Left renal cortex interstitium (tissue), 4 donors: ENCODE data around the gene LIF. TPM values are rescaled to one million over a fixed set of nuclear protein-coding genes. Genes with fewer than 3 reads are reported as not detected.

ENCODE experiments used
- DNase-seq, 4 donors: peaks; one replicate each; pipeline ENCODE4 v3.0.0-alpha.2; 2013; ENCODE audit warnings: low read depth in 4 of 4, low spot score in 2 of 4, missing footprints in 1 of 4
- polyA plus RNA-seq, 4 donors: library from polyadenylated mRNA; unstranded; fragments of 120-200 nt; gene quantifications; one replicate each; pipeline ENCODE4 v1.2.1, GENCODE V29; 2013; ENCODE audit not compliant: insufficient read length in 4 of 4

LIF gene
- 1 to 10 TPM; 1.3 to 2.4 (median 2.3) TPM for polyA plus RNA-seq

DNA sequence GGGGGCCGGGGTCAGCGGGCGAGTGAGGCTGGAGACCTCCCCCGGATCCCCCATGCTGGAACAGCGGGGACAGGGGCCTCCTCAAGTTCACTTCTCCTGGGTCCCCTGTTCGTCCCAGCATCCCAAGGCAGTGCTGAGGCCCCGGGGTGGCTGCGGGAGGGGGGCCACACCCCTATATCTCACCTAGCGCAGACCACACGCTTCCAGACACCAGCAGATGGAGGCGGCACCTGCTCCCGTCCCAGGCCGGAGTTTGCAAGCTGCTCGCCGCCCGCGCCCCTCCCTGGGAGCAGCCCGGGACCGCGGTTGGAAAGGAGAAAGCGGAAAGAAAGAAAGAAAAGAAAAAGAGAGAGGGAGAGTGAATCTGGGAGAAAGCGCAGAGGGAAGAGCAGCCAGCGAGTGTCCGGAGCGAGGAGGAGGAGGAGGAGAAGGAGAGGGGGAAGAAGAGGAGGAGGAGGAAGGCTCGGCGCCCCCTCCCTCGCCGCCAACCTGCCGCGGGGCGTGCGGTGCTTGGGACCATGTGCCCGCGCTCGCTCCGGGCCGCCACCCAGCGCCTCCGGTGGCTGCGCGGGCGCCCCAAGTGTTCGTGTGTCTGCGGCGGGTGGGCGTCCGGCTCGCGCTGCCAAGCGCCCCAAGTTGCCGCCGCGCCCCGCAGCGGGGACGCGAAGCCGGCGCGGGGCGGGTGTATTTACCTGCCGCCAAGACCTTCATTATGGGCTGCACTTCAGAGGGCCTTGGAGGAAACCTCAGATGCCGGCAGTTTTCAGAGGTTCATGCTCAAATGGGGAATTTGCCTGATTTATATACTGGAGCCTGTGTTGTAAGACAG, at the start of gene LIF:
TSS of gene LIF (minus strand) at position 775 of the 829 bp plus-strand sequence. CDS start at position 711, 64 bp downstream.
- no peak for DNase-seq

DNA sequence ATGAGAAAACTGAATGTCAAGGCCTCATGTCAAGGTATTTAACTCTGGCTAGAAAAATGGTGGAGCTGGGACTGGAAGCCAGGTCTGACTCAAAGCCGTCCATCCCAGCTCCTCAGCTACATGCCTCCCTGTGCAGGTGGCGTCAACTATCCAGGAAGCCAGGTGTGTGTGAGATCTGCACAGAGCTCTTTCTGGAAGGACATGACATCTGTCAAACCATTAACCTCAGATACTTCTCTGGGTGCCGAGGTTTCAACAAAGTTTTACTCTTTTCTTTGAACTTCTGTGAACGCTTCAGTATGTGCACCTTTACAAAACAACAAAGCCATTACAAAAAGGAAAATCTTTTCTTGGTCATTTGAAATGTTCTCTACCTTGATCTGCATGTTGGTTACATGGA, 49.8 kb upstream of the LIF start:
- no peak for DNase-seq

DNA sequence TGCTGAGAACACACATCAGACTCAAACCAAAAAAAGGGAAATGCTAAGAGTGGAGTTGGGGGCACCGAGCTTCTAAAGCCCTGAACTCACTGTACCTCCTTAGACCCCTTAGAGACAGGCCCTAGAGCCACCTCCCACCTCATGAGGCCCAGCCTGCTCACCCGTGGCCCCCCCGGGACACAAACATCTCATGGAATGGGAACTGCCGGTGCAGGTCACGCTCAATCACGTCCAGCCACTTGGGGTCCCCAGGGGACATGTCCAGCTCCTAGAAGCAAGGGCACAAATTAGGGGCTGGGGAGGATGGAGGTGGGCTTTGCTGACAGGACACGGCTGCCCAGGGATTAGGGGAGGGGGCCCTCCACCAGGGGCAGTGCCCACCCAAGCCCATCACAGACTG, 49.0 kb upstream of the LIF start:
- no peak for DNase-seq

DNA sequence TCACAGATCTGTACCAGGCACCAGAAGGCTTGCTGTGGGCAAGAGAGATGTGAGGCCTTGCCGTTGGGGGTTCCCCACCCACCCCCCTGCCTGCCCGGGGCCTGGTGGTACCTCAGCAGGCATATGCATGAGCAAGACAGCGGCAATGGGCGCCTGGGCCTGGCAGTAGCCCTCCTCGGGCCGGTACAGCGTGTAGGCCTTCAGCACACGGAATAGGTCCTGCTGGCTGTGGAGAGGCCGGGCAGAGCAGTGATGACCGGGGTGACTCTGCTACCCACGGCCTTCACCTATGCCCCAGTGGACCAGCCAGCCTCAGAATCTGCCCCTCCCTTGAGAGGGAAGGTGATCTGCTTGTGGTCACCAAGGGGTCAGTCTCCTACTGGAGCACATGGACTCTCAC, 48.3 kb upstream of the LIF start:
- DNase-seq, result no peak

DNA sequence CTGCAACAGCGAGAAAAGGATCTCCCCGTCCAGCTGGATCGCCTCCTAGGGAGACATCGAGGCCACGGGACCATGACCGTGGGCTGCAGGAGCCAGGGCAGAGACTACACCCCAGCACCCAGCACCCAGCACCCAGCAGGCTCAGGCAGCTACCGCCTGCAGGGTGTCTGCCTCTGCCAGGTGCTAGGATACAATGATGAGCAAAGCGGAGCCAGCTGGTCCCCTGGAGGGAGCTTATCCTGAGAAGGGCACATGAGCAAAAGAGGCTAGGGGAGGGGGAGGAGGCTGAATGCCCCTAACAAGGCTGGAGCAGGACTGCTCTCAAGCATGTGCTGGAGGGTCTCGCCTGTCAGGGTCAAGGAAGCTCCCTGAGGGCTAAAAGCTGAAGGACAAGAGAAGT, 47.5 kb upstream of the LIF start:
- no peak for DNase-seq

DNA sequence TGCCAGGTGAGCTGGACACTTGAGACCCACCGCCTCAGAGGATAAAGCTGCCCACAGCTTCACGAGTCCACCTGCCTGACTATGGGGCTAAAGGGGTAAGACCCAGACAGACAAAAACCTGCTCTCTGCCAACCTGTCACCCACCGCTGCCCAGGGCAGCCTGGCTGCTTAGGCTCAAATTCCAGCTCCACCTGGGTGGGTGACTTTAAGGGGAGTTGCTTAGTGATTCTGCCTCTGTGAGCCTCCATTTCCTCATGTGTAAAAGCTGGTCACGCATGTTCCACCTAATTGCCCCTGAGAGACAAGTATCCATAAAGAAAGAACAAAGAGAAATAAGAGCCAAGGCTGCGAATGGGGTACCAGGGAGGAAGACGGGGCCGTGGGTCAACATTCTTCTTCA, 46.5 kb upstream of the LIF start:
- DNase-seq, result no peak

DNA sequence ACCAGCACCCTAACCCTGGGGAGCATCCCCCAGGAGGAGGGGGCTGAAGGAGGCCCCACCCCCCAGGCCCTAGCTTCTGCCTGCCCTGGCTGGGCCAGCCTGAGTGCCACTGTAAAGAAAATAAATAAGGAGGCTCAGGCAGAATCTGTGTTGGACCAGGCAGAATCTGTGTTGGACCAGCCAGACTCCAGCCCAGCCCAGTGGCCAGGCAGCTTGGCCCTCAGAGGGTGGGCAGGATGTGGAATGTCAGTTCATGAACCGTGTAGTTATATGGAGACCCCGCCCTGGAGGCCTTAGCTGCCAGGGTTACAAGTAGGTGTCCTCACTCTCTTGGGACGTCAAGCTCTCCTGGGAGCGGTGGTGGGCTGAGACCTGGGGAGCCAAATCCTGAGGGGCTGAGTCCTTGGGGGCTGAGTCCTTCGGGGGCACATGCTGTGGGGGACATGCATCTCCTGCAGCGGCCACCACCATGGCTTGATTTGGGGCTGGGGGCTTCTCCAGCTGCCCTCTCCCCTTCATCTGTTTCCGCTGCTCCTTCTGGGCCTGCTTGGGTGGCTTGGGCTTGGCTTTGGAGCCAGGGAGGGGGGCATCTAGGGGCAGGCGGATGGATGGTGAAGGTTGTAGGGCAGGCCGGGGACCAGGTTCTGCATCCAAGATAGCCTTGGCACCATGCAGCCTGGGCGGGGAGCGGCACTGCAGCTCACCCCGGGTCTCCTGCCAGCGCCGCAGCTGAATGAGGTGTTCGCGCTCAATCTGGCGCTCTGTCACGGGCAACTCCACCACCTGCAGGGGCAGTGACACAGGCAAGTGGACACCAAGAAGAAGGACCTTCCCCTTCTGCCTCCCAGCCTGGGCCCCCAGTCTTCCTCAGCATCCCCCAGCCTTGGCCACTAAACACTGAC, 45.8 kb upstream of the LIF start:
- DNase-seq, result no peak

DNA sequence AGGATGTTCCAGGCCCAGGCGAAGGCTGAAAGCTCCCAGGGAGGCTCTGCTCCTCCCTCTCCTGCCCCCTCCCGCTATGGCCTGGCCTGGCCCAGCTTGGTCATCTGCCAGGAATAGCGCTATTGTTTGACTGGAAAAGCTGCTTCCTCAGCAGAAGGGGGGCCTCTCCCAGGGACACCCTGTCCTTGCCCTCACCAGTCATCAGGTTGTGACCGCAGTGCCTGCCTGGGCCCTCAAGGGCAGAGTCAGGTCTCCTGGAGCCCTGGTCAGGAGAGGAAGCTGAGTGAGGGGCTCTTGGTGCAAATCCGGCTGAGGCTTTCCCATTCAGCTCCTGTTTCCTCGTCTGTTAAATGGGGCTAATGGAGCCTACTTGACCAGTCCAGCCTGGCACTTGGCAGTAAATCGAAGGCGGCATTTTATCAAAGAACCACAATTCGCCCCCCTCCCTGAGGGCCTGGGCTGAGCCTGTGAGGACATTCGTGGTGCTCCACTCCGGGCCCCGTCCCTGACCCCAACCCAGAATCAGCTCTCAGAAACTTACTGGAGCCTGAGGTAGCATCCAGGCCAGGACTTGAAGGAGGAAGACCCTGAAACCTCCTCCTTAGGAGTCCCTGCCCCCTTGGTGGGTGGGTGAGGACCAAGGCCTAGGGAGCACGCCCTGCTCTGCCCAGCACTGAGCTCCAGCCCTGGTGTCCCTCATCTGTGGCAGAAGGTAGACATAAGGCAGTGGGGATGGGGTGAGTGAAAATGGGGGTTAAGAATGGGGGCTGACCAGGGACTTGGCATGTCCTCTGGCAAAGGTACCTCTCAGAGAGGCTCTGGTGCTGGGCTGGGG, 44.7 kb upstream of the LIF start:
- no peak for DNase-seq

DNA sequence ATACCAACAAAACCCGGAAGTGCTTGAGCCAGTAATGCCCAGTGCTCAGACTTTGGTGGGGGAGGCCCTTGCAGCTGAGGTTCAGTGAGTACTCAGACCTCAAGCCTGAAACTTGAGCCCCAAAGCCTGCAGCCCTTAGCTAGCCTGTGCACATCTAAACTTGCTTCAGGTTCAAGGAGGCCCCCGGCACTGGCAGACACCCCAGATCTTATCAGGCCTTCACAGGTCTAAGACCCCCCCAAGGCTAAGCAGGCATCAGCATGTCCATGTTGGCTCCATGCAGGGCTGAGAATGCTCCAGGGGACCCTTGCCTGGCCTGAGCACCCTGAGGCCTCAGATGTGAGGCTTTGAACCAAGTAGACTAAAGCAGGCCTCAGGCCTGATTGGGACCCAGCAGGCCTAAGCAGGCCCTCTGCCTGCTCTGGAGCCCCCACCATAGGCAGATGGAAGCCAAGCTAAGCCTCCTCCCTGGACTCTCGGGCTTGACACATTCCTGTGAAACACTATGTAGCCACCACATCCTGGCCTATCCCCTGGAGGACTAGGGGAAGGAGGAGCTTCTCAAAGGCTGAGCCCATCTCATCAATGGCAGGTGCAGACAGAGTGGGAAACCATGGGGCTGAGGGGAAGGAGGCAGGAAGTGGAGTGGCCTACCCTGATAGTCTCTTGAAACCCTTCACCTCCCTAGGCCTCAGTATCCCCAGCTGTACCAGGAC, 43.9 kb upstream of the LIF start:
- DNase-seq, result no peak

DNA sequence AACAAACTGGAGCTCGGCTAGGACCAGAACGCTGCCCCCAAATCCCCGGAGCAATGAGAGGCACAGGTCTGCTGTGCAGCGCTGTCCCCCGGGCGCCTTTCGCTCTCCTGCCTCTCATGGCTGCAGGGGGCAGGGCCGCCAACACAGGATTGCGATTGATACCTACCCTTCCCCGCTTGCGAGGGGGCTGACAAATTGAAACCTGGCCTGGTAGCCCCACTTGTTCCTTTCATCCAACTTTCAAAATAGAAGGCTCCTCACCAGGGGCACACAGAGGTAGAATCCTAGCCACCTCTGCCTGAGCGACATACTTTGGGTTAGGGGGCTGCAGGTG, 43.4 kb upstream of the LIF start:
- DNase-seq, result no peak

DNA sequence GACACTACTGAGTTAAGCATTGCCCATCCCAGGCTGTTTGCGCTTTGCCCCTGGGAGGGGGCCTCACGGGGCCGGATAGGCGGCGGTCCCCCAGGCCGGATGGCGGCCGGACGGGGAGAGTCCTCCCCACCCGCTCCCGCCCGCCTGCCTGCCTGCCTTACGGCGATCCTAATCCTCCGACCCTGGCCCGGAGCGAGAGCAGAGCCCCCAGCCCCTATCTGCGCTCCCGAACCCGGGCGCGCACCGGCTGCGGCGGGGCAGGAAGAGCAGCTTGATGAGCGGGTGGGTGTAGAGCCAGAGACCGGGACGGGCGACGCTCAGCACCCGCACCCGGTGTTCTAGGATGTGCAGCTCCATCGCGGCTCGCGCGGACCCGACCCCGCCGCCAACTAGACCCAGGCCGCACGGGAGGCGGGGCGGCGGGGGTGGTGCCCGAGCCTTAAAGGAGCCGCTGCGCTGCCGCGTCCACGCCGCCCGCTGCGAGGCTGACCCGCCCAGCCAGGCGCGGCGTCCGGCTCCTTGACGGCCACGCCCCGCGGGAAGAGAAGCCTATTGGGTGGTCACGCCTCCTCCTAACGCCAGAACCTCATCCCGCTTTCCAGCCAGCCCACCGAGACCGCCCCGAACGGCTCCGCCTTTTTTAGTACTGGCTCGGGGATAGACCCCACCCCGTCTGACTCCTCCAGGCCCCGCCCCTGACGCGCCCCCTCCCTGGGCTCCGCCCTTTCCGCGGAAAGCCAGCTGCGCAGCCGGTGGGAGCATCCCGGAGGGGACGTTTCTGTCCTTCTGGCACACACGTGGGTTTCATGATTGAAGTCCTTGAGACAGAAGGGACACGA, 42.8 kb upstream of the LIF start, which contains the start of gene CASTOR1:
TSS of gene CASTOR1 (minus strand) at position 365 of the 839 bp plus-strand sequence. CDS start at position 357, 8 bp downstream.
- DNase-seq, result peak; percentile 77 to 96 (median 93)

DNA sequence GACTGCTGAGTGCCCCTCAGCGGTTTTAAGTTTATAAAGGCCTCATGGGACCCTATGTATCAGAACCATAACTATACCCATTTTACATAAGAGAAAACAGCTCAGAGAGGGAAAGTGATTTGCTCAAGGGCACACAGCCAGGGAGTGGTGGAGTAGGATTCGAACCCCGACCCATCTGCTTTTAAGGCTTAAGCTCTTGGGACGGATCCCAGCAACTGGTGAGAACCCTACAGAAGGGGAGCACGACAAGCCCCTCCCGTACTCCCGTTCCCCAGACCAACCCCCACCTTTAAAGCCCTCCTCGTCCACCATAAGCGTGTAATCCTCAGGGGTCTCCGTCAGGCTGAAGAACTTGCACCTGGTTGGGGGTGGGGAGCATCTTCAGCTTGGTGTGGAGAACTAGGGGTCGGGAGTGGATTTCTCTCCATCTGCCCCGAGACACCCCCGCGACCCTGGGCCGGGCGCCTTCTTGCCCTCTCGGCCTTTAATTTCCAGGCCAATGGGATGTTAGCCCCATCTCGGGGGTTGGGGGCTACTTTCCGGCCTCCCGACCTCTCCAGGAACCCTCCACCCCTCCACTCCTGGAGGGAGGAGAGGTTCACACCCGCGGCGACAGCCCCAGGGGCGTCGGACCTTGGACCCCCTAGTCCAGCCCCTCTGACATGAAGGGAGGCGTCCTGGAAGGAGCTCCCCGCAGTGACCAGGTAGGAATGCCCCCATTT, 42.0 kb upstream of the LIF start:
- no peak for DNase-seq

DNA sequence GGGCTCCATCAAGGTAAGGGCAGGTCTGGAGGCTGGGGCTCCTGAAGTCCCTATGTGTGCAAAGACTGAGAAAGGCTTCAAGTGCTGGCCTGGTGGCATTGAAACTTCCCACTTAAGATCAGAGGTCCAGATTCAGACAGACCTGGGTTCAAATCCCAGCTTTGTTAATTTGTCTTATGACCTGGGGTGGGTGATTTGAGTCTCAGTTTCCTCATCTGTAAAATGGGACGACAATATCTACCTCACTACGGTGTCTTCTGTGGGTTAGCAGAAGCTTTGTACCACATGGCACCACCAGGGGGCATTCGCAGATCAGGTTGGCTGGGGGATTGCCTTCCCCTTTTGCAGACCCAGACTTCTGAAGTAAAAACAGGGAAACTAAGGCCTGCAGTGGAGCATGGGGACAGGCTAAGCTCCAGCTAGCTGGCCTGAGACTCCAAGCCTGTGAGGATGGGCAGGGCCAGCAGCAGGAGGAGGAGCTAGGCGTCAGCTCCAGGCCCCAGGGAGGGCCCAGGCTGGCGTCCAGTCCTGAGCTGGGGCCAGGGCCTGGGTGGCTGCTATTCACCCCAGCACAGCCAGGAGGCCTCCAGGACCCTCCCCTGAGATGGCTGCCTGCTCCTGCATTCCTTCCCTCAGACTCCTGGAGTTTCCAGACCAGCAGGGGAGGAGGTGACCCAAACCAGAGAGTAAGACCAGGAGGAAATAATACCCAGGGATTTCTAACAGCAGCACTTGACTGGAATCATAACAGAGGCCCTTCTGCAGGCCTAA, 41.3 kb upstream of the LIF start:
- peak in 1 of 4 donors; percentile 63 for DNase-seq

DNA sequence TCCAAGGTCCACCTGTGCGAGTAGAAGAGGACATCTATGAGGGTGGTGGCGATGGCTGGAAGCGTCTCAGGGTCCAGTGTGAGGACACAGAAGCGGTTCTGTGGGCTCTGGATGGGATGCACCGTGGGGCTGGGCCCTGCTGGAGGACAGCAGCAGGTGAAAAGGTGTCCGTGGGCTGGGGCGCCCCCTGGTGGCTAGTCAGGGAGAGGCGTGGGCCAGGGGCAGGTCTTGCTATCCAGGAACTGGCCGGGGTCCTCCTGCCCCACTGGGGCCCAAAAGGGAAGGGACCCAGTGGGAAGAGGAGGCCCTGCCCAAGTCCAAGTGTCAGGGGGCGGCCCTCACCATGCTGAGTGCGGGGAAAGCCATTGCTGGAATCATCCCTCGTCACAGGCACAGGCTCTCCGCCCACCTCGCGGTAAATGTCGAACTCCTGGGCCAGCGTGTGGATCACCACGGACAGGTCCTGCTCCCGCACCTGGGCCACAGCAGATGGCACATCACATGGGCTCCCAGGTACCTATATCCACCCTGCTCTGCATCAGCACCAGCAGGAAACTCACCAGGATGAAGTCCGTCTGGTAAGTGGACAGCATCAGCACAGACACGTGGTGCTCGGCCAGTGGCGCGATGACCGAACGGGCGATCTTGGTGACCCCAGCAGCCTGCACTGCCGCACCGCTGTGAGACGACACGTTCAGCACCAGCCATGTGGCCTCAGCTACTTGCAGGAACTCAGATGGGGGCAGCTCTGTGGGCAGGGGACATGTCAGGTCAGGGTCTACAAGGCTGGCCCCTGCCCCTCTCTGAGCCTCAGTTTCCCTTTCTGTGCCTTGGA, 40.5 kb upstream of the LIF start:
- DNase-seq, result no peak

DNA sequence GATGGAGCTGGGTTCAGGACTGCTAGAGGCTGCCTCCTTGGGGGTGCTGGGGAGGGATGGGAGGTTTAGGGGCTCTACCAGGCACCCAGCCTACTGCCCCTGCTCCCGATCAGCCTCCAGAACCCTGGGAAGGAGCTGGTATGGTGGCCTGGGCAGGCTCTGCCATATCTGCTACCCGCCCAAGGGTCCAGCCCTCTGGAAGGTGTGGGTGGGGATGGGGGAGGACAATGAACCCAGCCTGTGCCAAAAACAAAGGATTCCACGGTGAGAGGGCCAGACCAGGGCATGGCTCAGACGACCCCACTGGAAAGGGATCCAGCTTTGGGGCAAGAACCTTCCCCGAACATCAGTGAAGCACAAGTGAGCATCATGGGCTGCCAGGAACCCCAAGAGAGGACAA, 39.8 kb upstream of the LIF start:
- no peak for DNase-seq

DNA sequence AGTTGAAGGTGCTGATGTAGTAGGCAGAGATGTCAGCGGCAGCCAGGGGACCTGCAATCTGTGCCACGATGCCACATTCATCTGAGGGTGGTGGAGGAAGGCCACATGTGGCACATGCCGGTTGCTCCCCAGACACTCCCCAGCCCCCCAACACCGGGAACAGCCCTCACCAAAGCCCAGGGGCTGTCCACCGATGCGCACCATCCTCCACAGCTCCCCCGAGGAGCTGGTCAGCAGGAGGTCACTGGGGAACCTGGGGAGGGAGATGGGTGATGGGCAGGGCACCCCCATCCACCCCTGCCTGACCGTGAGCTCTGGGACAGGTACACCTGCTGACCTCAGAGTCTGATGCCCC, 39.3 kb upstream of the LIF start:
- DNase-seq, result no peak
